Upper lobe of left lung (tissue), 4 donors: ENCODE results near the gene PPFIA2.

Experiments
- EP300 ChIP-seq, 4 donors: sonication (generic); formaldehyde crosslinking; IDR thresholded peaks; one replicate each; pipeline ENCODE4 v1.5.1; 2017; ENCODE audit warnings: antibody characterized with exemption in 4 of 4, control low read depth in 2 of 4
- POLR2A ChIP-seq, 4 donors: fragments of 450-650 bp; IDR thresholded peaks; one replicate each; pipeline ENCODE4 v1.5.1; 2016 to 2017; ENCODE audit warnings: antibody characterized with exemption in 4 of 4, mild to moderate bottlenecking in 2 of 4
- POLR2AphosphoS5 ChIP-seq, 2 donors: sonication (generic); formaldehyde crosslinking; IDR thresholded peaks; one replicate each; pipeline ENCODE4 v1.5.1; 2017; ENCODE audit warnings: antibody characterized with exemption in 2 of 2
- TF ChIP-seq, protein P1 (sequence below), 6 experiments: fragments of 450-650 bp in 4 of 6; fragments of 200-600 bp in 2 of 6; sonication (generic) in 2 of 6; IDR thresholded peaks; one replicate each; pipeline ENCODE4 v1.5.1; 2016 to 2019; ENCODE audit warnings: antibody characterized with exemption in 6 of 6

DNA sequence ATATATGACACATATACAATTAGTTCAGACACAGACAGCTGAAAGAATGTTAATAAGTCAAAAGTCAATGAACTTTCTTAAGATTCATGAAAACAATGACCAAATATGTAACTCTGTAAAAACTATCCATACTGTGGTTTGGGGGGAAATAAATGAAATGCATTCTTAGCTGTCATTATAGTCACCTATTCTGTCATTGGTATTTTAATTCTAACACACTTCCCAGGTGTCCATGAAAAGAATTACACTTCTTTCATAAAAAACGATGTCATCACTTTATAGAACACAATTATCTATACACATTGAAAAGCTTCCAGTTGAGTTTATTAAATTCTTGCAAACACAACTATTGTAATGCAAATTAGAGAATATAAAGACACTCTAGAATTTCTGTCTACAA is 35.8 kb downstream of the PPFIA2 start:
- TF ChIP-seq, protein P1, sequence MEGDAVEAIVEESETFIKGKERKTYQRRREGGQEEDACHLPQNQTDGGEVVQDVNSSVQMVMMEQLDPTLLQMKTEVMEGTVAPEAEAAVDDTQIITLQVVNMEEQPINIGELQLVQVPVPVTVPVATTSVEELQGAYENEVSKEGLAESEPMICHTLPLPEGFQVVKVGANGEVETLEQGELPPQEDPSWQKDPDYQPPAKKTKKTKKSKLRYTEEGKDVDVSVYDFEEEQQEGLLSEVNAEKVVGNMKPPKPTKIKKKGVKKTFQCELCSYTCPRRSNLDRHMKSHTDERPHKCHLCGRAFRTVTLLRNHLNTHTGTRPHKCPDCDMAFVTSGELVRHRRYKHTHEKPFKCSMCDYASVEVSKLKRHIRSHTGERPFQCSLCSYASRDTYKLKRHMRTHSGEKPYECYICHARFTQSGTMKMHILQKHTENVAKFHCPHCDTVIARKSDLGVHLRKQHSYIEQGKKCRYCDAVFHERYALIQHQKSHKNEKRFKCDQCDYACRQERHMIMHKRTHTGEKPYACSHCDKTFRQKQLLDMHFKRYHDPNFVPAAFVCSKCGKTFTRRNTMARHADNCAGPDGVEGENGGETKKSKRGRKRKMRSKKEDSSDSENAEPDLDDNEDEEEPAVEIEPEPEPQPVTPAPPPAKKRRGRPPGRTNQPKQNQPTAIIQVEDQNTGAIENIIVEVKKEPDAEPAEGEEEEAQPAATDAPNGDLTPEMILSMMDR (IDR thresholded peaks at IDR 0.05): no peak
- TF ChIP-seq POLR2AphosphoS5 (IDR thresholded peaks at IDR 0.05) (no peak), POLR2A (IDR thresholded peaks at IDR 0.05) (no peak), EP300 (IDR thresholded peaks at IDR 0.05) (no peak)
